Measurements from ENCODE around the gene KAT8.
"Not testable (repeated sequence)": the region's sequence is repeated elsewhere in the genome, so short reads cannot be mapped to it uniquely, and the experiment has no call there.

KAT8 gene

GRCh38 chr16:31084584-31085302 is 32.7 kb upstream of the KAT8 start:
- DNase-seq = no peak

DNA sequence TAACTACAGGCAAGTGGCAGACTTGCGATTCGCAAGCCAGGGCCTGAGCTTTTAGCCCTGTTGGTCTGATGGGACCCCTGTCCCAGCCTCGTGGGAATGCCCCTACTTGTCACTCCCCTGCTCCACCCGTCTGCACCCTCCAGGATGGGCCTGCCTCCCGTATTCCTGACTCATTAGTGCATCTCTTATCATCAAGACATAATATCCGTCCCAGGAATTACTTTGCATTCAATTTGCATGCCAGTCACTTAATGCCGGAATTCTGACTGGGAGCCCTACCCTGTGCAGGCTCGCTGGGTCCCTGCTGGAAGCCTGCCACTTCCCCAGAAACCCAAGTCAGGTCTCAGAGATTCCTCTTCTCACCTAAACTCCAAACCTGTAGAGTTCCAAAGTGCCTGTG is 32.1 kb upstream of the KAT8 start:
- no peak for DNase-seq

GRCh38 chr16:31085873-31086628 is 31.4 kb upstream of the KAT8 start:
- DNase-seq = no peak

GRCh38 chr16:31086629-31086906 is 30.9 kb upstream of the KAT8 start:
- no peak for DNase-seq

- DNase-seq = no peak
These were observed 30.0 kb upstream of the KAT8 start for GRCh38 chr16:31087481-31087880.

GRCh38 chr16:31087971-31088370 is 29.5 kb upstream of the KAT8 start:
- DNase-seq = no peak

DNA sequence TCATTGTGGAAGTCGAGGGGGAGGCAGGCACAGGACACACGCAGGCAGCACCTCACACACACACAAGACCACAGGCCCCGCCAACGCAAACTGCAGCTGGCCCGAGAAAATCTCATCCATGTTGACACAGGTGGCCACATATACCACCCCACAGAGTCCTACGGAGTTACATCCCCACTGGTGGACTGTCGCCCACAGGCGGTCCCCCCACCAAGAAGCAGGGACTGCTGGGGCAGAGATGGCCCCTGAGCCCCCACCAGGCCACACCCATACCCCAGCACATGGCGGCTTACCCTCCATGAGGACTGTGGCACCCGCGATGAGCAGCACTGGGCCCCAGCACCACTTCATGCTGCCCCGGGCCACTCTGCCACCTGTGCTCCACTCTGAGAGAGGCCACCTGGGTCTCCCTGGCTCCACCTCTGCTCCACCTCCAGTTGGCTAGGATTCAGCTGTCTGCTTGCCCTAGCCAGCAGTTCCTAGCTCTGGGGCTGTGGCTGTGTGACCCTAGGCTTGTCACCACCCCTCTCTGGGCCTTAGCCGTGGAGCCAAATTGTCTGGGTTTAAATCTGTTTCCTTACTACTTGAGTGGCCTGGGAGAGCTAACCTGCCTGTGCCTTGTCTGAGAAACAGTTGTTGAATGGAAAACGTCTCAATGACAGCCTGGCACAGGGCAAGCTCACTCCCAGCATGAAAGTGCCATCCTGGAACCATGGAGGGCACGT is 28.8 kb upstream of the KAT8 start, which contains the start of gene PRSS53:
PRSS53 (minus strand) TSS at position 485 of the 725 bp plus-strand sequence; CDS start at position 351, 134 bp downstream.
- DNase-seq = no peak

DNA sequence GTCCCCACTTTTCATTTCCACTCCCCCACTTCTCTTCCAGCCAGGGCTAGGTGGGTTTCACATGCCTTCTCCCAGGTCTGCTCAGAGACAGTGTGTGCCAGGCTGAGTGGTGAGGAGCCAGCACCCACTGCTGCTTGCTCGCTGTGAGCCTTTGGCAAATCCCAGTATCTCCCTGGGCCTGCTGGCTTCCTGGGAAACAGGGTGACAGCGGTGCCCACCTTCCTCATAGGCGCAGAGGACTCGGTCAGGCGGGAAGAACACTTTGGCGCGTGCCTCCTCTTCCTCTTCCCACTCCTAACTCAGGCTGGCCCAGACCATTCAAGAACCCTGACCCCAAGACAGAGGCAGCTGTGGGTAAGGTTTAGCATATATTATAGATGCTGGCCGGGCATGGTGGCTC is 28.3 kb upstream of the KAT8 start:
- DNase-seq = no peak

DNA sequence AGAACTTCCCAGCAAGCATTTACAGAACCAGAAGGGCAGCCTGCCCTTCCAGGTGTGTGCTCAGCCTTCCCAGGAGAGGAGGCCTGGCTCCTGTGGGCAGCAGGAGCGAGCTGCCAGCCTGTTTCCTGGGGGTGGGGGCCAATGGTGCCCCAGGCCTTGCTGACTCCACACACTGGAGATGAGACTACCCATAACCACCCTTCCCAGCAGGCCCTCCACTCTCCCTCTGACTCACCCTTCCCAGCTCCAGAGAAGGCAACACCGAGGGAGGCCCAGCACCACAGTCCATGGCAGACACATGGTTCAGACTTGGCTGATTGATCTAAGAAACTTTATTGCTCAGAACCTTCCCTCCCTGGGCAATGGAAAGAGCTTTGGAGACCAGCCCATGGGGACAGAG is 26.9 kb upstream of the KAT8 start:
- DNase-seq = no peak

DNA sequence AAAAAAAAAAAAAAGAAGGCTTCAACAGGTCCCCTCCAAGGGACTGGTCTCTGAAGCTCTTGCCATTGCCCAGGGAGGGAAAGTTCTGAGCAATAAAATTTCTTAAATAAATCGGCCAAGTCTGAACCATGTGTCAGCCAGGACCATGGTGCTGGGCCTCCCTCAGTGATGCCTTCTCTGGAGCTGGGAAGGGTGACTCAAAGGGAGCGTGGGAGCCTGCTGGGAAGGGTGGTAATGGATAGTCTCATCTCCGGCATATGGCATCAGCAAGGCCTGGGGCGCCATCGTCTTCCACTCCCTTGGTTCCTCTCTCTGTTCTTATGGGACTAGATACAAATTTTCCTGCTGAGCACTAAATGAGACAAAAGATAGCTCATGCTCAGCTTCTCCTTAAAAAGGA is 25.1 kb upstream of the KAT8 start:
- no peak for DNase-seq

- DNase-seq = no peak
These were observed 24.2 kb upstream of the KAT8 start for GRCh38 chr16:31093132-31093703.

DNA sequence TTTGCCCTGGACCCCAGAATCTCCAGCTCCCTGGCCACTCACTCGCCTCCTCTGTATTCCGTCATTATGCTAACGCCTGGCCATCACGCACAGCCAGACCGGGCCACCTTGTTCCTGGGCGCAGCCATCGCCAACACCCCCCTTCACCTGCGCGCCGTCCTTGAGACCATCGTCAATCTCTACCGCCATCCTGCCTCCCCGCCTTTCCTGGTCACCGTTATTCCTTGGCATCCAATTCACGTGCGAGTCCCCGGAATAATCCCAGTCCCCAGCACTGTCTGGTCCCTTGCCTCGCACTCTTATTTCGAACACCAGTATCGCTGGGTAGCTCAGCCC is 23.4 kb upstream of the KAT8 start:
- no peak for DNase-seq

DNA sequence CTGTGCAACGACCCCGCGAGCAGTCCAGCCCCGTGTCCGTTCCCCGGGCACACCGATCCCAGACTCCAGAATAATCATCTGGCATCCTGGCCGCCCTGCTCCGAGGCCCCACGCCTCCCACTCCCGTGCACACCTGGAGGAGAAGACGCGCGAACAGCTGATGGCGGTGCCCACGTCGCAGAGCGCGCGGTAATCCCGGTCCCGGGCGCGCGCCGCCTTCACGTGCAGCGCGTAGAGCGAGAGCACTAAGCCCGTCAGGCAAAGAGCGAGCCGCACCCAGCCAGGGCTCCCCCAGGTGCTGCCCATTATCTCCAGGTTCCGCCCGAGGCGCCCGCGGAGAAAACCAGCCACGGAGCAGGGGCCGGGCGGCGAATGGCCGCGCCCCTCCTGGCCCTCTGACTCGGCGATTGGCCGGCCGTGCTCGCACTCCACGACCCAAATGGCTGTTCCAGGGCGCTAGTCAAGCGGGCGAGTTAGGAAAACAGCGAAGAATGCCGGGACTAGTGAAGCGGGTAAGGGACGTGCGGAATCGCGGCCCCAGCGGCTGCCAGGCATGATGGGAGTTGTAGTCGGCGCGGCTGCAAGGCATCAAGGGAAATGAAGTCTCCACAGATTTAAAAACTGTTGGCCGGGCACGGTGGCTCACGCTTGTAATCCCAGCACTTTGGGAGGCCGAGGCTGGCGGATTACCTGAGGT is 22.9 kb upstream of the KAT8 start, which contains the start of gene VKORC1:
VKORC1 (minus strand) TSS at position 374 of the 697 bp plus-strand sequence; CDS start at position 306, 68 bp downstream.
- peak; percentile 91 for DNase-seq

DNA sequence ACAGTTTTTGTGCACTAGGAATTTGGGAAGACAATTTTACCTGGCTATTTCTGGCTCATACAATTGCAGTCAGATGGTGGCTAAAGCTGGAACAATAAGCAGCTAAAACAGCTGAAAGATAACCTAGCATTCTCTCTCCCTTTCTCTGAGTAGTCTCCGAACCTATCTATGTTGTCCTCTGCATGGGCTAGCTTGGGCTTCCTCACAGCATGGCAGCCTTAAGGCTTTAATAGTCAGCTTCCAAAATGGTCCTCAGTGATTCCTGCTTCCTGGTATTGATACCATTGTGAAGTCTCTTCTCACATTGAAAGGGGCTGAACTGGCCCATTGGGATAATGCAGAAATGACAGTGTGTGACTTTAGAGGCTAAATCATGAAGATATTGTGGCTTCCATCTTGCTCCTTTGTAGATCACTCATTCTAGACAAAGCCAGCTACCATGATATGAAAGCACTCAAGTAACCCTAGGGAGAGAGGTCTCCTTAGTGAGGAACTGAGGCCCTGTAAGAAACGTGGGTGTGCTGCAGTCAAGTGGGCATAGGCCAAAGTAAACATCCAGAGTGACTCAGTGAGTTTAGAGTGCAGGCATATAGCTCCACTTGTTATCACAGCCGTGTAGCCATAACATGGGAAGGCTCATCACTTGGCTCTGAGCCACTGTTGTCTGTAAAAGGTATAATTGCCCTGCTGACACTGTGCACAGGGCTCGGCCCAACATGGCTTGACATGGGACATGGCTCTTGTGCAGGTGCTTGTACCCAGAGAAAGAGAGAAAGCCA is 17.4 kb upstream of the KAT8 start:
- no peak for DNase-seq

- not testable (repeated sequence) for DNase-seq
These were observed 16.4 kb upstream of the KAT8 start for GRCh38 chr16:31100876-31101641.

DNA sequence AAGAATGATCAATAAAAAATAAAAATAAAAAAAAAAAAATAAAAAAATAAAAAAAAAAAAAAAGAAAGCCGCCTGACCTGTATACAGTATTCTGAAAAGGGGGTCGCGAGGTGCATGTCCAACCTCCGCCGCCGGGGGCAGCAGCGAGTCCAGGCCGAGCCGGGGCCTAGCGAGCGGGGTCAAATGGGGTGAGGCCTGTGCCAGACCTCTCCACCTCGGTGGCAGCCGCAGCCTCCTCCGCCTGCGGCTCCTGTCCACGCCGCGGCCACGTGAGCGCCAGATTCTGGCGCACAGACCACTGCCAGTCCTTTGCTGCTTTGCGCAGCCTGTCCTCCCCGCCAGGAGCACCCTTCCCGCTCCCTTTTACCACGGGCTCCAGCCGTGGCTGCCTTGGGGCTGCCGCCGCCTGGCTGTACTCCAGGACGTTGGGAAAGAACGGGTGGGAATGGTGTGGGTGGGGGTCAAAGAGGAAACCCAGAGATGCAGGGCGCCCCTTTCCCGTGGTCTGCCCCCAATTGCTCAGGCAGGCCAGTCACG is 11.7 kb upstream of the KAT8 start:
- DNase-seq = peak; percentile 84

- no peak for DNase-seq
These were observed 10.7 kb upstream of the KAT8 start for GRCh38 chr16:31106509-31107464.

- no peak for DNase-seq
These were observed 10.0 kb upstream of the KAT8 start for GRCh38 chr16:31107465-31107867.

DNA sequence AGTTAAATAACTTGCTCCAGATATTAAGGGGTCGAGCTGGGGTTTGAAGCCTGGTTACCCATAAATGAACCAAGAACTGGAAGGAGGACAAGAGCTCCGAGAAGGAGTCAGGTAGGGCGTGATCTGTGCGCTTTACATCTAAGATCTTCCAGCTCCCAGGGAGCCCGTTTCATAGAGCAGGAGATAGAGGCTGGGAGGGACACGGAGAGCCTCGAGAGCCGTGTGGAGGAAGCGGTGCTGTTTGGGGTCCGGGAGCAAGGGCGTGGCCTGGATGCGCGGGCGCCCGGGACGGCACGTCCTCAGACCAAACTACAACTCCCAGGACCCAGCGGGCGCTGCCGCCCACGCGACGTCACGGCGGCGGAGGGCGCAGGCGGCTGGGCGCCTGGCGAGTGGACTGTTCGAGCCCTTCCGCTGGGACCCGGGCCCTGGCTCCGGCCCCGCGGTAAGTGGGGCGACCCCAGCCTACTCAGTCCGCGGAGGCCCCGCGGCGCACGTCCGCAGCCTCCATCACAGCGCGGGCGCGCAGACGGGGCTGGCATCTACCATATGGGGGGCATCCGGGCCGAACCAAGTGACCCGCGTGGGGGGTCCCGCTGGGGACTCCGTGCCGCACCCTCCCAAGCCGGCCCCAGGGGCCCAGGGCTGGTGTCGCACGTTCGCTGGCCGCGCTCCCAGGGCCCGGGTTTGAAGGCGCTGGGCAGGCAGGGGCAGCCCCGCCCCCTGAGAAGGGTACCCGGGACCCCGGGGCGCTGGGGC is 9.2 kb upstream of the KAT8 start, which contains the start of gene BCKDK:
BCKDK (plus strand) TSS at position 352 of the 759 bp plus-strand sequence. CDS start 838 bp downstream, outside the sequence.
- peak; percentile 68 for DNase-seq

Data from CD4-positive, alpha-beta T cell treated with Interleukin-10 for 1 hour (primary cell).